ENCODE measurements around the gene ZCCHC18.

Gene ZCCHC18

DNA sequence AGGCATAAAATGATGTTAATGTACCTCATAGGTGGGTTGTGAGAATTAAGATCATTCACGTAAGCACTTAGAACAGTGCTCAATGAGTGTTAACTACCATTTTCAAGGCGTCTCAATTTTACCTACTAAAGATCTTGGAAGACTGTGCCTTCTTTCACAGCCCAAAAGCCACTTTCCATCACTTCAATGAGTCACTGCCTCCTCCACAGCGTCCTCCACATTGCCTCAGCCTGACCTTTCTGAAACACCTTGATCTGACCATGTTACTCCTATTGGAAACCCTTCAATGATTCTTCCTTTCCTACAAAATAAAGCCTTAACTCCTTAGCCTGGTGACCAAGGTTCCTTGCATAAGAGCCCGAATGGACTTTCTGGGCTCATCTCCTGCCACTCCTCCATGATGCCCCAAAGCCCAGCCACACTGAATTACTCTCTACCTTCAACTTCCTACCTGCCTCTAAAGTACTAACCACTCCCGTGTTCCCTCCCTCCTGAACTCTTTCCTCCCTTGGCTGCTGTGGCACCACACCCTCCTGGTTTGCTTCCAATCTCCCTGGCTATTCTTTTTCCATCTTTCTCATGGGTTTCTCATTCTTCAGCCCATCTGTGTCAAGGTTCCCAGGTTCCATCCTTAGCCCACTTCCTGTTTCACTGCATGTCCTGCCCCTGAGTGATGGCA lies 22.4 kb downstream of the ZCCHC18 start:
- no peak for DNase-seq (ENCODE audit: low read depth)

DNA sequence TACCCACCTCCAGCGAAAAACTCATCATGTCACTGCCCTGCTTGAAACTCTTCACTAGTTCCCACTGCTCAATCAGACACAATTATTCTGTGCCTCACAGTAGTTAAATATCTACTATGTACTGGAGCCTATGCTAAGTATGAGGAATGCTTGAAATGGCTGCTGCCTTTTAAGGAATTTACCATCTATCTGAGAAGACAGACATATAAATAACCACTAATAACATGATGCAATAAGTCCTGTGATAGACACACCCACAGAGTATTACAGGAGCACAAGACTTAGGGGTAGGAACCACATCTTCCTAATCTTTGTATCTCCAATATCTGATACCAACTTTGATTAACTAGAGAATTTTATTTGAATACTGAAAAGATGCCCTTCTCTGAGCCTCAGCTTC lies 23.4 kb downstream of the ZCCHC18 start:
- no peak for DNase-seq (ENCODE audit: low read depth)

DNA sequence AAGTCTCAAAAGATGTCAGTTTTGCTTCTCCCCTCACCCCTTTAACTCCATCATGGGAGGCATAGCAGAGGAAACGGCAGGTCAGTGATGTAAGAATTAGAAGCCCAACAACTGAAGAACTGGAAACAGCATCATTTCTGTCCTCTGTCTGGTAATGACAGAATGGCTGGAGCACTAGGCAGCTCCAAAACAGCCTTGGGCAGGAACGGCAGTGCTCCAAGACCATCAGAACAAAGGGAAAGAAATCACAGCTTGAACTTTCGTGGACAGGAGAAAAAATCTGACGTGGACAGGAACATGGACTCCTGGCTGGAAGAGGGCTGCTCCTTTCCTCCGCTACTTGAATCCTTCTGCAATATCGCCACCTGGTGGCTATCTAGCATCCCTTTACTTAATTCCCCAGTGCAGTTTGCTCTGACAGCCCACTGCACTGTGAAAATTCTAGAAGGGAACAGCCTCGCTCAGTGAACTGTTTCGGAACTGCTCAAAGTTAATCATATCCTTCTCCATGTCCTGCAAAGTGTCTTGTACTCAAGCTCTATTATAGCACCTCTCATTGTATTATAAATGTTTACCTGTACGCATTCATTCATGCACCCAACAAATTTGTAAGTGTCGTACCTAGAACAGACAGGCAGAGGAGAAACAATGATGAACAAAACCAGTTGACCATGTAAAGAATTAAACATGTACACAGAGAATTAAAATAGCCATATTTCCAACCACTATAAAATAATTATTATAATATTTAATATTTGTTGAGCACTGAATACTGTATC lies 24.1 kb downstream of the ZCCHC18 start:
- peak; percentile 61 for DNase-seq (ENCODE audit: low read depth)

DNA sequence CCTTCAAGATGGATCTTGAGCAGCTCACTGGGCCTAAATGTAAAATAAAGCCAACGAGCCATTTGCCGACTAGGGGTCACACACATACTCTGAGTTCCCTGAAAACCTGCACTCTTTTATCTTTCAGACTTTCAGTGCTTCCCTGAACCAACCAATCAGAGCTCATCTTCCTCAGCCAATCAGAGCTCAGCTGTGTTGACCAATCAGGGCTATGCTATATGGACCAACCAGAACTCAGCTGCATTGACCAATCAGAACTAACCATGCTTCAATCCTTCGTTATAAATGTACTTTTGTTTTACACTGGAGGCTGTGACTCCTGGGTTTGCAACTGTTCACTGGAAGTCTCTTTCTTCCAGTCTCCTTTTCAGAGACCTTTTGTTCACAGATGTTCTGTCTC lies 25.2 kb downstream of the ZCCHC18 start:
- DNase-seq (ENCODE audit: low read depth) = no peak

DNA sequence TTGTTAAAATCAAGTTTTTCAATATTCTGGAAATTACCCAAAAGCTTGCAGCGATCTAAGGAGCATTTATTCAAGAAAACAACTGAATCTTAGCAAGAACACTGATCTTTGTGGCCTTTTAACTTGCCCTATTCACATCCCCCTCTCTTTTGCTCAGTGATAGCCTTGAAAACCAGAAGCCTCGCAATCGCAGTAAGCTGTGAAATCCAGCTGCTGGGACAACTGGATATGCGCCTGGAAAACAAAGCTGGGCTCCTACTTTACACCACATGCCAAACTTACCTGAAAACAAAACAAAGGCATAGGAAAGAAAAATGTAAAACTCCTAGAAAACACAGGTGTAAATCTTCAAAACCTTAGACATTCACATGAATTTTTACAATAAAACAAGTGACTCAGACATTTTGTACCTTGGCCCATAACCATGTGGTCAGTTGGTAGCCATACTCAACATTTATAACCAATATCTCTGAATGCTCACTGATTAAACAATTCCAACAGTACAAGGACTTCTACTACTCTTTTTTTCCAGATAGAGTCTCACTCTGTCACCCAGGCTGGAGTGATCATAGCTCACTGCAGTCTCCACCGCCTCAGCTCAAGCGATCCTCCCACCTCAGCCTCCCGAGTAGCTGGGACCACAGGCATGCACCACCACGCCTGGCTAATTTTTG lies 28.9 kb downstream of the ZCCHC18 start:
- no peak for DNase-seq (ENCODE audit: low read depth)

DNA sequence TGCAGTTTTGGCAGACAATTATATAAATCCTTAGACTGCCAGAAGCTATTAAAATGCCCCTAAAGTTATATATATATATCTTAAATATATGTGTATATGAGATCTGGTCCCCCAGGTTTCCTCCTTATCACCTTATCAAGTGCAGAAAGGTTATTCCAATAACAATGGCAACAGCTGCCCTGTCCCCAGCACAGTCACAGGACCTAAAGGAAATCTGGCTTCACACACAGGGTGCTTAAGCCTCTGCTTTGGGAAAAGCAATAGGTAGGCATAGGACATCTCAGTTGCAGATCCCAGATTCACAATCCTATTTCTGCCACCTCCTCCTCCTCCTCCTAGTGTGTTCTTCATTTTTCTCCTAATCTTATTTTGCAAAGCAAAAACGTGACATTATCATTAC lies 38.7 kb downstream of the ZCCHC18 start:
- DNase-seq (ENCODE audit: low read depth) = no peak

DNA sequence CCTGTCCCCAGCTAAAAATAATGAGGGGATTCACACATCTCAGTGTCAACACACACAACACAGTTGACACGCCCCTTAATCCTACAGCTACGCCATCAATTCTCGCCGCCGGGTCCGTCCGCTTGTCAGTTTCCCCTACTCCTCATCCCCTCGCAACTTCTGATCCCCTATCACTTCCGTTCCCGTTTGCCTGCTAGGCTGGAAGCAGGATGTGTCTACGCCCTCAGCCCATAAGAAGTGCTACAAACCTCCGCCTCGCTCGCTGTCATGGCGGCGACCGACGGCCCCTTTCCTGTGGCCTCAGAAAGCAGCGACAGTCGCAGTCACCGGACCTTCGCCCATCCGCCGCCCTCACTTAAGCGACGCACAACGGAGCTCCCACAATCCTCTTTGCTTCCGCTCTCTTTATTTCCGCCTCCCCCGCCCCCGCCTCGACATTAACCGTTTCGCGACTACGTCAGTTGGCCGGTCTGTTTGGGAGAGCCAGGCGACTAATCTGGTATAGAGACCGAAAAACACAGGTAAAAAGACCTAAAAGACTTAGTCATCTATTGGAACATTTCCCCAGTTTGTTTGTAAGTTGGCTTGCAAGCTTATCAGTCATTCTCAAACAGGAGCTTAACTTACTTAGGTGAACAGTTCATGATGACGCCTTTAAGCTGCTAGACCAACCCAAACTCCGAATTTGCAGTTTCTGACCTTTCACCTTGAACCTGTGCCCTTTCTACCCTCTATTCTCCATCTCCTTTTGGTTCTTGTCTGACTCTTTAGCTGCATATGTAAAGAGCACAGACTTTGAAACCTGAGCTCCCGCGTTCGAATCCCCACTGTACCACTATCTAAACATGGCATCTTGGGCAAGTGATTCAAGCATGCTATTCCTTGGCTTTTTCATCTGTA lies 44.6 kb downstream of the ZCCHC18 start, which contains the start of gene SLC25A53:
Gene SLC25A53 (minus strand): TSS at position 380 of the 900 bp plus-strand sequence. CDS start 51,752 bp downstream, outside the sequence.
- peak; percentile 40 for DNase-seq (ENCODE audit: low read depth)

Data from GM04504 (cell line).